B cell (primary cell): ENCODE measurements around the gene SLC4A8. TPM values are rescaled to one million over a fixed set of nuclear protein-coding genes. Genes with fewer than 3 reads are reported as not detected.

Experiments
- ATAC-seq: fragments of 200-7000 bp; cut with Tn5 transposase; one replicate; pipeline ENCODE4 v1.10.0; 2021; ENCODE audit warnings: low read depth, mild to moderate bottlenecking, moderate number of reproducible peaks, moderate library complexity
- CTCF ChIA-PET: fragments of 350-600 bp; sonication (Branson Sonifier 250); formaldehyde crosslinking; loops from one replicate; lab custom pipeline; 2021; ENCODE audit warnings: antibody characterized with exemption, inconsistent platforms; lab: Charles Lee
- POLR2A ChIA-PET: fragments of 350-600 bp; sonication (Branson Sonifier 250); formaldehyde crosslinking; loops from one replicate; lab custom pipeline; 2021; ENCODE audit warnings: antibody characterized with exemption; lab: Charles Lee
- DNase-seq: peaks from one replicate; pipeline ENCODE4 v3.0.0; 2013
- H2AFZ ChIP-seq: 2 replicates; pipeline ENCODE4 v1.6.1; 2012; ENCODE audit warnings: mild to moderate bottlenecking, low read depth, low read length; ENCODE audit not compliant: insufficient read depth, poor library complexity, severe bottlenecking
- H3K27ac ChIP-seq, 2 donors: 1 replicate in 1 of 2; 2 replicates in 1 of 2; pipeline ENCODE4 v1.5.1; 2012 to 2013; ENCODE audit warnings: low read length in 2 of 2, mild to moderate bottlenecking in 2 of 2, moderate library complexity in 1 of 2
- H3K27me3 ChIP-seq, 4 experiments: fragments of 200-600 bp in 1 of 4; sonication (generic) in 1 of 4; replicated peaks in 1 of 4; 1 replicate in 2 of 4; 2 replicates in 2 of 4; pipeline versions ENCODE4 v1.6.1 to v1.7.0; 2013 to 2016; ENCODE audit warnings: low read length in 3 of 4, mild to moderate bottlenecking in 2 of 4, mixed read lengths in 1 of 4, moderate library complexity in 1 of 4; ENCODE audit not compliant: insufficient read depth in 4 of 4, control insufficient read depth in 3 of 4; ENCODE audit errors: control extremely low read depth in 1 of 4
- H3K36me3 ChIP-seq, 2 experiments: replicated peaks in 1 of 2; 1 replicate in 1 of 2; 2 replicates in 1 of 2; pipeline versions ENCODE4 v1.6.1 to v1.7.1; 2013; ENCODE audit warnings: low read length in 1 of 2; ENCODE audit not compliant: insufficient read depth in 2 of 2, control insufficient read depth in 1 of 2; ENCODE audit errors: control extremely low read depth in 1 of 2, extremely low read depth in 1 of 2
- H3K4me1 ChIP-seq, 2 donors: fragments of 200-600 bp in 1 of 2; sonication (generic) in 1 of 2; 1 replicate in 1 of 2; 2 replicates in 1 of 2; pipeline versions ENCODE4 v1.5.1 to v1.6.1; 2013 to 2017; ENCODE audit warnings: low read length in 2 of 2; ENCODE audit not compliant: control insufficient read depth in 2 of 2, insufficient read depth in 2 of 2
- H3K4me2 ChIP-seq: replicated peaks from 2 replicates; pipeline ENCODE3; 2012; ENCODE audit warnings: mild to moderate bottlenecking, low read depth, low read length; ENCODE audit not compliant: poor library complexity, severe bottlenecking
- H3K4me3 ChIP-seq, 5 experiments: fragments of 200-600 bp in 1 of 5; sonication (generic) in 1 of 5; 1 replicate in 3 of 5; 2 replicates in 2 of 5; pipeline versions ENCODE4 v1.5.1 to v1.7.0; 2011 to 2016; ENCODE audit warnings: low read length in 4 of 5, mild to moderate bottlenecking in 4 of 5, low read depth in 2 of 5, control low read depth in 1 of 5, moderate library complexity in 1 of 5; ENCODE audit not compliant: insufficient read depth in 1 of 5; ENCODE audit errors: control extremely low read depth in 1 of 5, extremely low read depth in 1 of 5
- H3K79me2 ChIP-seq: fragments of 200-600 bp; sonication (generic); one replicate; pipeline ENCODE4 v1.6.0; 2016; ENCODE audit warnings: low read length; ENCODE audit not compliant: control insufficient read depth, insufficient read depth
- H3K9ac ChIP-seq: fragments of 200-600 bp; sonication (generic); 2 replicates; pipeline ENCODE4 v1.6.1; 2017; ENCODE audit warnings: mild to moderate bottlenecking, low read length, moderate library complexity
- H3K9me3 ChIP-seq, 3 donors: one replicate each; pipeline versions ENCODE4 v1.6.1 to v1.7.1; 2013; ENCODE audit warnings: low read length in 2 of 3; ENCODE audit not compliant: control insufficient read depth in 2 of 3, insufficient read depth in 1 of 3; ENCODE audit errors: control extremely low read depth in 1 of 3
- H4K20me1 ChIP-seq: 2 replicates; pipeline ENCODE4 v1.6.0; 2012; ENCODE audit warnings: mild to moderate bottlenecking, low read length; ENCODE audit not compliant: insufficient read depth, control insufficient read depth, poor library complexity, severe bottlenecking
- H3K27ac Mint-ChIP-seq: one replicate; pipeline ENCODE4 v1.8.0; 2021; ENCODE audit warnings: mixed read lengths
- H3K27me3 Mint-ChIP-seq: one replicate; pipeline ENCODE4 v1.8.0; 2021; ENCODE audit warnings: mixed read lengths
- H3K4me1 Mint-ChIP-seq: one replicate; pipeline ENCODE4 v1.8.0; 2021; ENCODE audit warnings: mixed read lengths
- H3K4me3 Mint-ChIP-seq: one replicate; pipeline ENCODE4 v1.8.0; 2021; ENCODE audit warnings: mixed read lengths
- H3K9me3 Mint-ChIP-seq: one replicate; pipeline ENCODE4 v1.8.0; 2022; ENCODE audit warnings: mixed read lengths; ENCODE audit not compliant: insufficient read depth
- CTCF ChIP-seq: fragments of 200-600 bp; IDR thresholded peaks from one replicate; pipeline ENCODE4 v1.8.0; 2022; ENCODE audit warnings: antibody characterized with exemption, mild to moderate bottlenecking
- EZH2 ChIP-seq: IDR thresholded peaks from 2 replicates; pipeline ENCODE4 v1.6.1; 2012; ENCODE audit warnings: borderline replicate concordance, low read depth, mild to moderate bottlenecking, moderate library complexity, low read length; ENCODE audit not compliant: insufficient read depth, poor library complexity, severe bottlenecking
- WGBS: methylation state at CpG from one replicate; pipeline ENCODE4 v1.1.5; 2013; ENCODE audit warnings: missing lambda C conversion rate; ENCODE audit not compliant: insufficient coverage; 5-methylcytosine and 5-hydroxymethylcytosine counted together
- intact Hi-C: fragments of 100-400 bp; cut with micrococcal nuclease; formaldehyde crosslinking; loops from one replicate; pipeline ENCODE4 v1.10.0; 2022
- polyA plus RNA-seq: library from polyadenylated mRNA; depleted of rRNA; stranded (reverse); fragments of >200 nt; gene quantifications from 2 replicates; pipeline ENCODE4 v1.2.3, GENCODE V29; 2012
- total RNA-seq, 2 donors: library from RNA; stranded (reverse); fragments of 120-200 nt in 1 of 2; gene quantifications; 1 replicate in 1 of 2; 2 replicates in 1 of 2; pipeline versions ENCODE4 v1.2.3 to v1.2.4, GENCODE V29; 2013 to 2022

Gene SLC4A8
- total and polyA plus RNA-seq, 2 donors (not counting 1 experiment from before 2014, with no cell fraction given), result 3.1 to 3.2 TPM

- peak overlapping the region; percentile 68 to 87 for H3K27ac ChIP-seq
- H4K20me1 ChIP-seq, result no peaks in the 10 kb centered on the region
- H3K9ac ChIP-seq, result peak overlapping the region; percentile 82
- H3K9me3 ChIP-seq, result no peaks in the 10 kb centered on the region
- peak; percentile 81 for DNase-seq
- WGBS, result 53% methylated on average over 18 of the region's 22 CpGs
- intact Hi-C loops, result loop anchor here (1.0 to 10.0 kb wide), 3 partner anchors 23 to 142 kb away; no protein-coding TSS in a partner anchor
- no peaks in the 10 kb centered on the region for H3K27me3 ChIP-seq
- Mint-ChIP-seq H3K27me3 (no peaks in the 10 kb centered on the region), H3K9me3 (no peaks in the 10 kb centered on the region), H3K4me1 (peaks cover 75% of the 10 kb centered on the region), H3K27ac (peak overlapping the region; percentile 85), H3K4me3 (peak overlapping the region; percentile 90)
- ChIA-PET POLR2A (interaction anchor here (0.7 to 4.0 kb wide), 3 partner anchors 21 to 31 kb away, joined by 4 to 22 read pairs (median 4); no protein-coding TSS in a partner anchor), CTCF (interaction anchor here (1.1 to 1.5 kb wide), 4 partner anchors 9 to 123 kb away, joined by 3 to 5 read pairs (median 4); no protein-coding TSS in a partner anchor)
- H3K4me2 ChIP-seq, result peak overlapping the region; percentile 91
- peak overlapping the region; percentile 25 for H2AFZ ChIP-seq
- no peaks in the 10 kb centered on the region for H3K36me3 ChIP-seq
- H3K79me2 ChIP-seq, result peaks cover 12% of the 10 kb centered on the region
- peak; percentile 15 for ATAC-seq
- H3K4me3 ChIP-seq, result peak overlapping the region in 4 of 5 experiments; percentile 59 to 87 (median 84)
- TF ChIP-seq EZH2, result no peak
- TF ChIP-seq CTCF, result peak; percentile 30
- peaks cover 69 to 79% of the 10 kb centered on the region in 2 donors for H3K4me1 ChIP-seq
Measured at GRCh38 chr12:51392556-51393237, 31.9 kb upstream of the SLC4A8 start.
